ENCODE data around the gene CIAO2B.

GRCh38 chr16:66970775-66971720 is 36.8 kb upstream of the CIAO2B start:
- TF ChIP-seq CTCF (IDR thresholded peaks at IDR 0.05; ENCODE audit: low read depth, low read length, missing input control) = no peak
- no peak for TF ChIP-seq EGR1 (IDR thresholded peaks at IDR 0.05; ENCODE audit: low read depth in 2 of 2)
- no peak for TF ChIP-seq GABPA (IDR thresholded peaks at IDR 0.05 in 1 of 2, conservative IDR thresholded peaks at IDR 0.05 in 1 of 2)

All from liver (tissue), 3 donors.